Thyroid gland (tissue), 4 donors: Measurements from ENCODE around the gene C1QTNF8. TPM values are rescaled to one million over a fixed set of nuclear protein-coding genes. Genes with fewer than 3 reads are reported as not detected.
"Not testable (repeated sequence)": the region's sequence is repeated elsewhere in the genome, so short reads cannot be mapped to it uniquely, and the experiment has no call there.

ENCODE experiments used
- DNase-seq, 2 donors: peaks; one replicate each; pipeline ENCODE4 v3.0.0-alpha.2; 2019
- H3K27ac ChIP-seq, 3 donors: fragments of 200-600 bp; sonication (generic); 1 replicate in 2 of 3; 2 replicates in 1 of 3; pipeline ENCODE4 v1.5.1; 2016 to 2019; ENCODE audit warnings: mild to moderate bottlenecking in 1 of 3, moderate library complexity in 1 of 3
- H3K27me3 ChIP-seq: fragments of 200-600 bp; sonication (generic); one replicate; pipeline ENCODE4 v1.5.1; 2019
- H3K36me3 ChIP-seq, 2 donors: fragments of 200-600 bp; sonication (generic); one replicate each; pipeline ENCODE4 v1.5.1; 2016 to 2019
- H3K4me1 ChIP-seq, 2 donors: fragments of 200-600 bp; sonication (generic); one replicate each; pipeline ENCODE4 v1.5.1; 2017 to 2019
- H3K4me3 ChIP-seq, 3 donors: fragments of 200-600 bp; sonication (generic); replicated peaks in 1 of 3; 1 replicate in 2 of 3; 2 replicates in 1 of 3; pipeline ENCODE4 v1.5.1; 2016; ENCODE audit warnings: mild to moderate bottlenecking in 1 of 3
- H3K9me3 ChIP-seq: fragments of 200-600 bp; sonication (generic); one replicate; pipeline ENCODE4 v1.5.1; 2017
- CTCF ChIP-seq, 6 experiments: fragments of 200-600 bp in 3 of 6; fragments of 450-650 bp in 3 of 6; sonication (generic) in 3 of 6; IDR thresholded peaks; one replicate each; pipeline ENCODE4 v1.5.1; 2016 to 2019; ENCODE audit warnings: antibody characterized with exemption in 6 of 6, mild to moderate bottlenecking in 2 of 6, inconsistent platforms in 1 of 6, moderate library complexity in 1 of 6
- POLR2A ChIP-seq, 2 donors: fragments of 450-650 bp; IDR thresholded peaks; one replicate each; pipeline ENCODE4 v1.6.1; 2017; ENCODE audit warnings: antibody characterized with exemption in 2 of 2, mild to moderate bottlenecking in 2 of 2, moderate library complexity in 1 of 2
- WGBS, 2 donors: methylation state at CpG; one replicate each; pipeline ENCODE4 v1.1.5; 2017; 5-methylcytosine and 5-hydroxymethylcytosine counted together
- intact Hi-C: fragments of 100-400 bp; cut with DNase I; formaldehyde crosslinking; loops from one replicate; pipeline ENCODE4 v1.15.1; 2023
- total RNA-seq, 4 donors: library from RNA; depleted of rRNA; stranded (reverse); fragments of >200 nt; gene quantifications; one replicate each; pipeline ENCODE4 v1.2.3, GENCODE V29; 2016

The C1QTNF8 gene
- total RNA-seq, 4 donors from 2014 or later = not detected

GRCh38 chr16:1090620-1091587, 5.1 kb downstream of the C1QTNF8 start:
- intact Hi-C loops = no loop called here
- no peaks in the 10 kb centered on the region for H3K36me3 ChIP-seq
- H3K27ac ChIP-seq = no peak overlapping the region
- H3K9me3 ChIP-seq = no peaks in the 10 kb centered on the region
- TF ChIP-seq POLR2A (IDR thresholded peaks at IDR 0.05) (no peak), CTCF (IDR thresholded peaks at IDR 0.05) (no peak)
- peaks cover 5% of the 10 kb centered on the region for H3K27me3 ChIP-seq
- 31 to 60% methylated on average over 1 to 23 of the region's 27 CpGs for WGBS, 2 donors
- DNase-seq = no peak
- H3K4me3 ChIP-seq = no peak overlapping the region
- no peaks in the 10 kb centered on the region for H3K4me1 ChIP-seq

GRCh38 chr16:1089822-1090619, 6.0 kb downstream of the C1QTNF8 start:
- intact Hi-C loops = no loop called here
- WGBS, 2 donors = 35 to 70% methylated on average over 4 to 10 of the region's 38 CpGs
- H3K4me1 ChIP-seq = no peaks in the 10 kb centered on the region
- TF ChIP-seq POLR2A (IDR thresholded peaks at IDR 0.05) (no peak), CTCF (IDR thresholded peaks at IDR 0.05) (no peak)
- DNase-seq = no peak
- H3K9me3 ChIP-seq = no peaks in the 10 kb centered on the region
- H3K4me3 ChIP-seq = no peak overlapping the region
- peaks cover 5% of the 10 kb centered on the region for H3K27me3 ChIP-seq
- no peaks in the 10 kb centered on the region for H3K36me3 ChIP-seq
- H3K27ac ChIP-seq = no peak overlapping the region

GRCh38 chr16:1089439-1089821, 6.6 kb downstream of the C1QTNF8 start:
- intact Hi-C loops = no loop called here
- no peak overlapping the region for H3K4me3 ChIP-seq
- no peaks in the 10 kb centered on the region for H3K4me1 ChIP-seq
- no peak for TF ChIP-seq POLR2A (IDR thresholded peaks at IDR 0.05)
- TF ChIP-seq CTCF (IDR thresholded peaks at IDR 0.05) = no peak
- peaks cover 5% of the 10 kb centered on the region for H3K27me3 ChIP-seq
- DNase-seq = no peak
- no peaks in the 10 kb centered on the region for H3K36me3 ChIP-seq
- 100% methylated on average over 1 of the region's 17 CpGs; no CpG with 5 or more reads in 1 of the 2 donors for WGBS, 2 donors
- H3K9me3 ChIP-seq = no peaks in the 10 kb centered on the region
- H3K27ac ChIP-seq = no peak overlapping the region

- Histone ChIP-seq H3K4me3 (no peak overlapping the region), H3K36me3 (no peaks in the 10 kb centered on the region), H3K9me3 (no peaks in the 10 kb centered on the region), H3K4me1 (no peaks in the 10 kb centered on the region), H3K27me3 (peaks cover 5% of the 10 kb centered on the region), H3K27ac (no peak overlapping the region)
- intact Hi-C loops = no loop called here
- TF ChIP-seq POLR2A (IDR thresholded peaks at IDR 0.05) = no peak
- TF ChIP-seq CTCF (IDR thresholded peaks at IDR 0.05) = no peak
- 49 to 70% methylated on average over 25 of the region's 40 CpGs for WGBS, 2 donors
- DNase-seq = no peak
These were observed 7.5 kb downstream of the C1QTNF8 start for GRCh38 chr16:1088295-1089170.

GRCh38 chr16:1086443-1086842, 9.6 kb downstream of the C1QTNF8 start:
- H3K4me1 ChIP-seq, H3K36me3 ChIP-seq, intact Hi-C loops, H3K27ac ChIP-seq, DNase-seq, H3K27me3 ChIP-seq, H3K4me3 ChIP-seq, H3K9me3 ChIP-seq: not testable (repeated sequence)
- 83 to 91% methylated on average over 10 of the region's 10 CpGs for WGBS, 2 donors
